ENCODE results near the gene FOXF1. TPM values are rescaled to one million over a fixed set of nuclear protein-coding genes. Genes with fewer than 3 reads are reported as not detected.

FOXF1 gene
- total and polyA plus RNA-seq, 9 of the 15 experiments (the other 6 are each of a cell fraction or from before 2014, with no cell fraction given), result 0.04 TPM; not detected in 8

GRCh38 chr16:86520317-86521210 is 10.2 kb downstream of the FOXF1 start:
- no peaks in the 10 kb centered on the region for H3K36me3 ChIP-seq (ENCODE audit: control insufficient read depth, insufficient read depth, low read length)
- H3K9me1 ChIP-seq (ENCODE audit: control insufficient read depth, insufficient read depth, low read length), result no peaks in the 10 kb centered on the region
- H3K27me3 ChIP-seq (ENCODE audit: control insufficient read depth in 2 of 2, insufficient read depth in 2 of 2, low read length in 2 of 2), result peaks cover 41 to 89% of the 10 kb centered on the region in 2 experiments
- POLR2A ChIA-PET, result interaction anchor here (0.6 kb wide), 1 partner anchor 432 kb away, joined by 4 read pairs; no protein-coding TSS in a partner anchor
- ATAC-seq (peak; percentile 32; the same call in 2 of the 3 replicates), DNase-seq (ENCODE audit: extremely low read depth in 1 of 4, low spot score in 3 of 4) (peak; percentile 34 to 56 (median 44)), FAIRE-seq (peak; percentile 51)
- no peak overlapping the region for H3K27ac ChIP-seq (ENCODE audit: extremely low read depth, low read depth, low read length)
- CTCF ChIA-PET (ENCODE audit: low intra/inter-chr PET ratio), result interaction anchor here (0.5 to 2.4 kb wide), 7 partner anchors 21 to 699 kb away, joined by 3 to 14 read pairs (median 4); no protein-coding TSS in a partner anchor
- 0 out of 2 replicates have a peak overlapping the region, but pooled peaks have one; percentile 25 for H2AFZ ChIP-seq (ENCODE audit: low read depth, low read length)
- in situ Hi-C loops (cut with MboI), result no loop called here
- intact Hi-C loops (cut with micrococcal nuclease), result loop anchor here (1.0 to 10.0 kb wide), 3 partner anchors 180 to 448 kb away; no protein-coding TSS in a partner anchor
- peaks cover 0 to 11% of the 10 kb centered on the region in 2 experiments; a peak in 3 of 5 replicates for H3K4me1 ChIP-seq (replicated peaks in 1 of 2; ENCODE audit: control insufficient read depth in 2 of 2, insufficient read depth in 2 of 2, low read length in 2 of 2)
- H3K9me3 ChIP-seq (replicated peaks; ENCODE audit: control insufficient read depth, insufficient read depth, low read depth, low read length), result no peaks in the 10 kb centered on the region
- no peak overlapping the region for H3K9ac ChIP-seq (ENCODE audit: insufficient read depth in 1 of 2, low read depth in 2 of 2, low read length in 2 of 2)
- H3K79me2 ChIP-seq (ENCODE audit: control insufficient read depth, insufficient read depth, low read length), result no peaks in the 10 kb centered on the region
- no peak overlapping the region for H3K4me3 ChIP-seq
- H4K20me1 ChIP-seq (replicated peaks; ENCODE audit: control insufficient read depth, insufficient read depth, low read length), result peaks cover 12% of the 10 kb centered on the region
- WGBS (ENCODE audit: insufficient coverage, low coverage, missing lambda C conversion rate), result 1% methylated on average over 29 of the region's 30 CpGs
- BruUV-seq (replicated peaks), result no TSS peak
- H3K4me2 ChIP-seq (ENCODE audit: insufficient read depth, low read length), result peak overlapping the region; percentile 7; the same call in 1 of the 2 replicates
- TF ChIP-seq SRSF1 (IDR thresholded peaks at IDR 0.05; ENCODE audit: low read depth, low read length) (no peak), MBD1 (CRISPR knock-in tag; IDR thresholded peaks at IDR 0.05) (no peak), CREB1 (IDR thresholded peaks at IDR 0.05) (no peak), CREB1 (CRISPR knock-in tag; IDR thresholded peaks at IDR 0.05) (no peak), CSDE1 (IDR thresholded peaks at IDR 0.05) (no peak), ZNF12 (CRISPR knock-in tag; IDR thresholded peaks at IDR 0.05) (no peak), L3MBTL2 (IDR thresholded peaks at IDR 0.05) (peak; percentile 78), SLC30A9 (CRISPR knock-in tag; IDR thresholded peaks at IDR 0.05) (no peak), PCBP2 (IDR thresholded peaks at IDR 0.05; ENCODE audit: low read depth, low read length, poor library complexity, severe bottlenecking) (no peak), TAF1 (IDR thresholded peaks at IDR 0.05; ENCODE audit: control insufficient read depth, extremely low read depth, insufficient read depth, low read length, severe bottlenecking) (no peak)
- TF ChIP-seq, protein P1, sequence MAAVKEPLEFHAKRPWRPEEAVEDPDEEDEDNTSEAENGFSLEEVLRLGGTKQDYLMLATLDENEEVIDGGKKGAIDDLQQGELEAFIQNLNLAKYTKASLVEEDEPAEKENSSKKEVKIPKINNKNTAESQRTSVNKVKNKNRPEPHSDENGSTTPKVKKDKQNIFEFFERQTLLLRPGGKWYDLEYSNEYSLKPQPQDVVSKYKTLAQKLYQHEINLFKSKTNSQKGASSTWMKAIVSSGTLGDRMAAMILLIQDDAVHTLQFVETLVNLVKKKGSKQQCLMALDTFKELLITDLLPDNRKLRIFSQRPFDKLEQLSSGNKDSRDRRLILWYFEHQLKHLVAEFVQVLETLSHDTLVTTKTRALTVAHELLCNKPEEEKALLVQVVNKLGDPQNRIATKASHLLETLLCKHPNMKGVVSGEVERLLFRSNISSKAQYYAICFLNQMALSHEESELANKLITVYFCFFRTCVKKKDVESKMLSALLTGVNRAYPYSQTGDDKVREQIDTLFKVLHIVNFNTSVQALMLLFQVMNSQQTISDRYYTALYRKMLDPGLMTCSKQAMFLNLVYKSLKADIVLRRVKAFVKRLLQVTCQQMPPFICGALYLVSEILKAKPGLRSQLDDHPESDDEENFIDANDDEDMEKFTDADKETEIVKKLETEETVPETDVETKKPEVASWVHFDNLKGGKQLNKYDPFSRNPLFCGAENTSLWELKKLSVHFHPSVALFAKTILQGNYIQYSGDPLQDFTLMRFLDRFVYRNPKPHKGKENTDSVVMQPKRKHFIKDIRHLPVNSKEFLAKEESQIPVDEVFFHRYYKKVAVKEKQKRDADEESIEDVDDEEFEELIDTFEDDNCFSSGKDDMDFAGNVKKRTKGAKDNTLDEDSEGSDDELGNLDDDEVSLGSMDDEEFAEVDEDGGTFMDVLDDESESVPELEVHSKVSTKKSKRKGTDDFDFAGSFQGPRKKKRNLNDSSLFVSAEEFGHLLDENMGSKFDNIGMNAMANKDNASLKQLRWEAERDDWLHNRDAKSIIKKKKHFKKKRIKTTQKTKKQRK (IDR thresholded peaks at IDR 0.05; ENCODE audit: borderline replicate concordance, low read depth, low read length), result no peak
- TF ChIP-seq, protein P2, sequence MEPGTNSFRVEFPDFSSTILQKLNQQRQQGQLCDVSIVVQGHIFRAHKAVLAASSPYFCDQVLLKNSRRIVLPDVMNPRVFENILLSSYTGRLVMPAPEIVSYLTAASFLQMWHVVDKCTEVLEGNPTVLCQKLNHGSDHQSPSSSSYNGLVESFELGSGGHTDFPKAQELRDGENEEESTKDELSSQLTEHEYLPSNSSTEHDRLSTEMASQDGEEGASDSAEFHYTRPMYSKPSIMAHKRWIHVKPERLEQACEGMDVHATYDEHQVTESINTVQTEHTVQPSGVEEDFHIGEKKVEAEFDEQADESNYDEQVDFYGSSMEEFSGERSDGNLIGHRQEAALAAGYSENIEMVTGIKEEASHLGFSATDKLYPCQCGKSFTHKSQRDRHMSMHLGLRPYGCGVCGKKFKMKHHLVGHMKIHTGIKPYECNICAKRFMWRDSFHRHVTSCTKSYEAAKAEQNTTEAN (CRISPR knock-in tag; IDR thresholded peaks at IDR 0.05), result no peak
- TF ChIP-seq, protein P3, sequence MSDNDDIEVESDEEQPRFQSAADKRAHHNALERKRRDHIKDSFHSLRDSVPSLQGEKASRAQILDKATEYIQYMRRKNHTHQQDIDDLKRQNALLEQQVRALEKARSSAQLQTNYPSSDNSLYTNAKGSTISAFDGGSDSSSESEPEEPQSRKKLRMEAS (CRISPR knock-in tag; IDR thresholded peaks at IDR 0.05), result peak; percentile 70

Measured in K562 (cell line).